K562 (cell line): ENCODE measurements around the gene CABP4. TPM values are rescaled to one million over a fixed set of nuclear protein-coding genes. Genes with fewer than 3 reads are reported as not detected.

Source experiments
- ETS2 ChIP-seq: IDR thresholded peaks from 2 replicates; pipeline ENCODE4 v1.6.1; 2016; ENCODE audit warnings: borderline replicate concordance, missing genetic modification characterization, mild to moderate bottlenecking, moderate library complexity, missing compliant biosample characterization; ENCODE audit not compliant: poor library complexity, severe bottlenecking
- FOXA3 ChIP-seq, 2 experiments: fragments of 450-650 bp in 1 of 2; sonication (generic) in 1 of 2; formaldehyde crosslinking; IDR thresholded peaks in 1 of 2; conservative IDR thresholded peaks in 1 of 2; 2 replicates each; pipeline versions ENCODE4 v1.4.0 to v1.8.0; 2020 to 2022; ENCODE audit warnings: mild to moderate bottlenecking in 2 of 2, missing genetic modification reagents in 1 of 2
- polyA plus RNA-seq, 8 experiments: library from polyadenylated mRNA; depleted of rRNA in 4 of 8; stranded (reverse) in 5 of 8; unstranded in 3 of 8; fragments of >200 nt; fragmentation: Nextera tagmentation in 2 of 8; fragmentation: Illumina TruSeq in 1 of 8; extraction: Ambion mirVana in 2 of 8; extraction: Trizol in 1 of 8; gene quantifications; 2 replicates each; pipeline versions ENCODE4 v1.2.1 to v1.2.3, GENCODE V29; 2011 to 2014; ENCODE audit warnings: inconsistent platforms in 1 of 8, missing spikeins in 1 of 8
- total RNA-seq, 7 experiments: library from RNA; depleted of rRNA in 6 of 7; stranded (reverse); fragments of >200 nt in 6 of 7; fragmentation: Illumina TruSeq in 2 of 7; extraction: Trizol in 2 of 7; gene quantifications; 2 replicates each; pipeline versions ENCODE4 v1.2.1 to v1.2.3, GENCODE V29; 2011 to 2021; ENCODE audit warnings: low replicate concordance in 1 of 7
- TF ChIP-seq, protein P1 (sequence below): IDR thresholded peaks from 2 replicates; pipeline ENCODE4 v1.6.1; 2011; ENCODE audit warnings: borderline replicate concordance, low read depth, mild to moderate bottlenecking, moderate library complexity, low read length; ENCODE audit not compliant: insufficient read depth, poor library complexity, severe bottlenecking
- TF ChIP-seq, protein P2 (sequence below): fragments of 450-650 bp; IDR thresholded peaks from 2 replicates; pipeline ENCODE4 v1.6.1; 2014; ENCODE audit warnings: low read depth, mild to moderate bottlenecking, moderate library complexity, borderline replicate concordance
- TF ChIP-seq, protein P3 (sequence below): fragments of 450-650 bp; conservative IDR thresholded peaks from 2 replicates; pipeline ENCODE4 v1.6.1; 2016; ENCODE audit warnings: missing genetic modification characterization, low read depth, mild to moderate bottlenecking, missing compliant biosample characterization, moderate library complexity

The CABP4 gene
- total and polyA plus RNA-seq, 9 of the 15 experiments (the other 6 are each of a cell fraction or from before 2014, with no cell fraction given): 0.11 TPM; not detected in 8

DNA sequence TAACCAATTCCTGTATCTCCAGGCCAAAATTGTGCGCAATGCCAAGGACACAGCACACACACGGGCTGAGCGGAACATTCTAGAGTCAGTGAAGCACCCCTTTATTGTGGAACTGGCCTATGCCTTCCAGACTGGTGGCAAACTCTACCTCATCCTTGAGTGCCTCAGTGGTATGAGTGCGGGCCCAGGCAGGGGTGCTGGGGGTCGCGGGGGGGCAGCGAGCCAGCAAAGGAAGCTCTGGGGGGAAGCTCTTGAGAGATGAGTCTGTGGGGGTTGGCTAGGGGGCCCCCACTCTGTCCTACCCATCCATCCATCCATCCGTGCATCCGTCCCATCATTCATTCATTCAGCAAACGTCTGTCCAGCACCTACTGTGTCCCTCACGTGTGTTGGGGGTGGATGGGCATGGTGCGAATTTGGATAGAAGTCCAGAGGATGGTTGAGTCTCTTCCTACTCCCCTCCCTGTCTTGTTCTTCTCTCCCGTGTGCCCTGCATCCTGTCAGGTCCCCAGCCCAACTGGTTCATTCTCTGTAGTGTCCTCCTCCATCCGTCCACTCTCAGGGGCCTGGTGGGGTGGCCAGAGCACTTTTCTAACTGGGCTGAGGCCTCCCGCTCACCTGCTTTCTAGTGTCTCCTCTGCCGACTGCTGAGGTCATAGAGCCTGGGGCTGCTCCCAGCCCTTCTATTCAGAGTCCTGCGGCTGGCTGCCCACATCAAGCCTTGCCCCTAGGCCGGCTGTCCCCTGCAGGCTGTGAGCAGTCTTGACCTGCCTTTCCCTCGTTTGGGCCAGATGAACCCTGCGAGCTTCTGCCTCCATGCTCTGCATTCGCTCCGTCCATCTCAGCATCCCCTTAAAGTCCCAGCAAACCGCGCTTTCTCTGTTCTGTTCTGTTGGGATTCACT, 23.6 kb upstream of the CABP4 start (continued):
- TF ChIP-seq, protein P1, sequence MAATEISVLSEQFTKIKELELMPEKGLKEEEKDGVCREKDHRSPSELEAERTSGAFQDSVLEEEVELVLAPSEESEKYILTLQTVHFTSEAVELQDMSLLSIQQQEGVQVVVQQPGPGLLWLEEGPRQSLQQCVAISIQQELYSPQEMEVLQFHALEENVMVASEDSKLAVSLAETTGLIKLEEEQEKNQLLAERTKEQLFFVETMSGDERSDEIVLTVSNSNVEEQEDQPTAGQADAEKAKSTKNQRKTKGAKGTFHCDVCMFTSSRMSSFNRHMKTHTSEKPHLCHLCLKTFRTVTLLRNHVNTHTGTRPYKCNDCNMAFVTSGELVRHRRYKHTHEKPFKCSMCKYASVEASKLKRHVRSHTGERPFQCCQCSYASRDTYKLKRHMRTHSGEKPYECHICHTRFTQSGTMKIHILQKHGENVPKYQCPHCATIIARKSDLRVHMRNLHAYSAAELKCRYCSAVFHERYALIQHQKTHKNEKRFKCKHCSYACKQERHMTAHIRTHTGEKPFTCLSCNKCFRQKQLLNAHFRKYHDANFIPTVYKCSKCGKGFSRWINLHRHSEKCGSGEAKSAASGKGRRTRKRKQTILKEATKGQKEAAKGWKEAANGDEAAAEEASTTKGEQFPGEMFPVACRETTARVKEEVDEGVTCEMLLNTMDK: no peak
- TF ChIP-seq, protein P2, sequence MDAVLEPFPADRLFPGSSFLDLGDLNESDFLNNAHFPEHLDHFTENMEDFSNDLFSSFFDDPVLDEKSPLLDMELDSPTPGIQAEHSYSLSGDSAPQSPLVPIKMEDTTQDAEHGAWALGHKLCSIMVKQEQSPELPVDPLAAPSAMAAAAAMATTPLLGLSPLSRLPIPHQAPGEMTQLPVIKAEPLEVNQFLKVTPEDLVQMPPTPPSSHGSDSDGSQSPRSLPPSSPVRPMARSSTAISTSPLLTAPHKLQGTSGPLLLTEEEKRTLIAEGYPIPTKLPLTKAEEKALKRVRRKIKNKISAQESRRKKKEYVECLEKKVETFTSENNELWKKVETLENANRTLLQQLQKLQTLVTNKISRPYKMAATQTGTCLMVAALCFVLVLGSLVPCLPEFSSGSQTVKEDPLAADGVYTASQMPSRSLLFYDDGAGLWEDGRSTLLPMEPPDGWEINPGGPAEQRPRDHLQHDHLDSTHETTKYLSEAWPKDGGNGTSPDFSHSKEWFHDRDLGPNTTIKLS: no peak
- TF ChIP-seq FOXA3 (CRISPR knock-in tag; conservative IDR thresholded peaks at IDR 0.05 in 1 of 2, IDR thresholded peaks at IDR 0.05 in 1 of 2): no peak
- TF ChIP-seq, protein P3, sequence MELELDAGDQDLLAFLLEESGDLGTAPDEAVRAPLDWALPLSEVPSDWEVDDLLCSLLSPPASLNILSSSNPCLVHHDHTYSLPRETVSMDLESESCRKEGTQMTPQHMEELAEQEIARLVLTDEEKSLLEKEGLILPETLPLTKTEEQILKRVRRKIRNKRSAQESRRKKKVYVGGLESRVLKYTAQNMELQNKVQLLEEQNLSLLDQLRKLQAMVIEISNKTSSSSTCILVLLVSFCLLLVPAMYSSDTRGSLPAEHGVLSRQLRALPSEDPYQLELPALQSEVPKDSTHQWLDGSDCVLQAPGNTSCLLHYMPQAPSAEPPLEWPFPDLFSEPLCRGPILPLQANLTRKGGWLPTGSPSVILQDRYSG (tag): no peak
- TF ChIP-seq ETS2 (tag): no peak
